Stimulated activated CD8-positive, alpha-beta memory T cell treated with anti-CD3 and anti-CD28 coated beads, Interleukin-15, amount 100 ng/mL, for 4 hours (primary cell): ENCODE data around the gene CHD9.

Experiments
- DNase-seq, 2 donors: peaks; one replicate each; pipeline ENCODE4 v3.0.0-alpha.2; 2020; ENCODE audit warnings: low read depth in 2 of 2

CHD9 gene

GRCh38 chr16:53094013-53094630 is 39.3 kb downstream of the CHD9 start:
- no peak for DNase-seq

- DNase-seq = no peak
Measured at GRCh38 chr16:53097190-53097589, 42.4 kb downstream of the CHD9 start.

GRCh38 chr16:53098526-53099317 is 43.9 kb downstream of the CHD9 start:
- peak; percentile 22 to 27 for DNase-seq

GRCh38 chr16:53099318-53100130 is 44.7 kb downstream of the CHD9 start:
- DNase-seq = peak; percentile 33 to 35

GRCh38 chr16:53100131-53100748 is 45.4 kb downstream of the CHD9 start:
- no peak for DNase-seq

GRCh38 chr16:53100889-53101288 is 46.1 kb downstream of the CHD9 start:
- no peak for DNase-seq

- DNase-seq = no peak
Measured at GRCh38 chr16:53103811-53104210, 49.0 kb downstream of the CHD9 start.

- DNase-seq = no peak
Measured at GRCh38 chr16:53105565-53105964, 50.8 kb downstream of the CHD9 start.

GRCh38 chr16:53111078-53111791 is 56.4 kb downstream of the CHD9 start:
- no peak for DNase-seq

GRCh38 chr16:53112015-53112414 is 57.2 kb downstream of the CHD9 start:
- DNase-seq = no peak

- no peak for DNase-seq
Measured at GRCh38 chr16:53115047-53115446, 60.3 kb downstream of the CHD9 start.

- DNase-seq = no peak
Measured at GRCh38 chr16:53115773-53116172, 61.0 kb downstream of the CHD9 start.

GRCh38 chr16:53121043-53121620 is 66.3 kb downstream of the CHD9 start:
- no peak for DNase-seq

GRCh38 chr16:53121661-53122060 is 66.9 kb downstream of the CHD9 start:
- no peak for DNase-seq

GRCh38 chr16:53123747-53124146 is 69.0 kb downstream of the CHD9 start:
- DNase-seq = no peak

GRCh38 chr16:53126390-53126789 is 71.6 kb downstream of the CHD9 start:
- no peak for DNase-seq

- DNase-seq = no peak
Measured at GRCh38 chr16:53129281-53130158, 74.7 kb downstream of the CHD9 start.

GRCh38 chr16:53130159-53131049 is 75.6 kb downstream of the CHD9 start:
- DNase-seq = peak; percentile 89 to 95

- DNase-seq = no peak
Measured at GRCh38 chr16:53131050-53131362, 76.2 kb downstream of the CHD9 start.
